Placental pericyte (primary cell): Measurements from ENCODE around the gene SPATA31A1. TPM values are rescaled to one million over a fixed set of nuclear protein-coding genes. Genes with fewer than 3 reads are reported as not detected.

ENCODE experiments used
- total RNA-seq: library from RNA; depleted of rRNA; stranded (reverse); fragments of >200 nt; gene quantifications from 2 replicates; pipeline ENCODE4 v1.2.3, GENCODE V29; 2012

Gene SPATA31A1
- total RNA-seq = not detected in 2 replicates

DNA sequence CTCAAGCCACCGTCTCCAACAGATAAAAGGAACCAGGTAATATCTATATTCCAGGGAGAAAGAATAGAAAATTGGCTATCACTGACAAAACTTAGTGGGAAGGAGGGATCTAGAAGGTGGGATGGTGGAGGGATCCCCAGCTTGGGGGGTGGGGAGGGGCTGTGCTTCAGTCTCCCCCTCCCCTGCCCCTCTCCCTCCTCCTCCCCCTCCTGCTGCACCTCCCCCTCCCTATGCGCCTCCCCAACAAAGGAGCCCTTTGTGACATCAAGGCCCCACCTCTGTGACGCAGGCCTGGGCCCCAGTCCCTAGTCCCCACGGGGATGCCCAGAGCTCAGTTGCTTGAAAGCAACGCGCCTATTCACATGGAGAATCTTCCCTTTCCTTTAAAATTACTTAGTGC is at the start of gene SPATA31A1:
SPATA31A1 (plus strand) TSS at position 301 of the 400 bp plus-strand sequence; CDS start at position 363, 62 bp downstream.

Other genes with a start within 250 kb of the SPATA31A1 start
- gene CNTNAP3, start 67.5 kb upstream of the SPATA31A1 start, total RNA-seq = under 0.01 and 1.4 TPM in 2 replicates